Activated CD4-positive, alpha-beta memory T cell treated with anti-CD3 and anti-CD28 coated beads for 36 hours (primary cell): Measurements from ENCODE around the gene RAB44. TPM values are rescaled to one million over a fixed set of nuclear protein-coding genes. Genes with fewer than 3 reads are reported as not detected.

Experiments used
- CTCF ChIA-PET: fragments of 350-600 bp; sonication (Branson Sonifier 250); formaldehyde crosslinking; loops from one replicate; lab custom pipeline; 2021; ENCODE audit warnings: antibody characterized with exemption, inconsistent platforms; lab: Charles Lee
- POLR2A ChIA-PET: fragments of 350-600 bp; sonication (Branson Sonifier 250); formaldehyde crosslinking; loops from one replicate; lab custom pipeline; 2021; ENCODE audit warnings: antibody characterized with exemption; lab: Charles Lee
- DNase-seq: peaks from one replicate; pipeline ENCODE4 v3.0.0-alpha.2; 2020
- H3K27ac Mint-ChIP-seq: one replicate; pipeline ENCODE4 v1.8.0; 2021; ENCODE audit warnings: mixed read lengths
- H3K27me3 Mint-ChIP-seq: one replicate; pipeline ENCODE4 v1.8.0; 2021; ENCODE audit warnings: mixed read lengths
- H3K36me3 Mint-ChIP-seq: one replicate; pipeline ENCODE4 v1.8.0; 2021; ENCODE audit warnings: mixed read lengths
- H3K4me1 Mint-ChIP-seq: one replicate; pipeline ENCODE4 v1.8.0; 2021; ENCODE audit warnings: low read depth, mixed read lengths
- H3K4me3 Mint-ChIP-seq: one replicate; pipeline ENCODE4 v1.8.0; 2021; ENCODE audit warnings: mild to moderate bottlenecking, mixed read lengths
- H3K9me3 Mint-ChIP-seq: one replicate; pipeline ENCODE4 v1.8.0; 2021; ENCODE audit warnings: mixed read lengths
- intact Hi-C: fragments of 100-400 bp; cut with micrococcal nuclease; formaldehyde crosslinking; loops from one replicate; pipeline ENCODE4 v1.15.1; 2023
- total RNA-seq, 2 experiments: library from RNA; stranded (reverse); gene quantifications; one replicate each; pipeline ENCODE4 v1.2.3, GENCODE V29; 2021

Gene RAB44
- total RNA-seq, 2 experiments from 2014 or later = 0.05 TPM

GRCh38 chr6:36751833-36752186 lies 54.2 kb downstream of the RAB44 start:
- Mint-ChIP-seq H3K27ac (no peak overlapping the region), H3K4me1 (peaks cover 51% of the 10 kb centered on the region), H3K9me3 (peaks cover 16% of the 10 kb centered on the region), H3K4me3 (no peak overlapping the region), H3K27me3 (no peaks in the 10 kb centered on the region), H3K36me3 (peaks cover 3% of the 10 kb centered on the region)
- ChIA-PET CTCF (interaction anchor here (1.1 to 3.3 kb wide), 5 partner anchors 8 to 128 kb away, joined by 3 to 12 read pairs (median 5); no protein-coding TSS in a partner anchor), POLR2A (interaction anchor here (1.0 kb wide), 1 partner anchor 73 kb away, joined by 3 read pairs; no protein-coding TSS in a partner anchor)
- intact Hi-C loops = loop anchor here (2.0 to 10.0 kb wide), 2 partner anchors 17 to 453 kb away; no protein-coding TSS in a partner anchor
- no peak for DNase-seq

DNA sequence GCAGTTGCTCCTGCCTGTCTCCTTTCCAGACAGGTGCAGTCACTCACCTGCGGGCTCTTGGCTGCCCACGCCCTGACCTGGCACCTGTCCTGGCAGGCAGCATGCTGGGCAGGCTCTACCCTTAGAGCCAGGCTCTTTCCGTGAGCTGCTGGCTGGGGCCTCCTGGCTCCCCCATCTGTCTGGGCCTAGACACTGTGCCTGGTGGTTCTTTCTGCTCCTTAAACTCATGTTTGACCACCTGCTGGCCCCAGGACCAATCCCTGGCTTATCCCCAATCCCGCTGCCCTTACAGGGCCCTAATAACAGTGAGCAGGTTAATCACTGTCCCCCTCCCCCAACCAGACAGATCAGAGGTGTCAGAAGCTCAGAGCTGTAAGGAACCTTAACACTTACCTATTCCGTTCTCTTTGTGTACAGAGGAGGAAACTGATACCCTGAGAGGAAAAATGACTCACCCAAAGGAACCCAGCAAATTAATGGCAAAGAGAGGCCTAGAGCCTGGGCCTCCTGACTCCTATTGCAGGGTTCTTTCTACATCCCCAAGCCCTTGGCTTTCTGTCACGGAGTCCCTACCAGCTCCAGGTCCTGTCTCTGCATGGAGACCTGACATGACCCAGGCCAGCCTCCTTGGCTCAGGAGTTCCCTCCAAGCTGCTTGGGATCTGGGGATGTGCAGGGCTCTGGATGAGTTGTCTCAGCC lies 54.7 kb downstream of the RAB44 start:
- peaks cover 16% of the 10 kb centered on the region for H3K9me3 Mint-ChIP-seq
- POLR2A ChIA-PET = interaction anchor here (1.0 kb wide), 1 partner anchor 73 kb away, joined by 3 read pairs; no protein-coding TSS in a partner anchor
- intact Hi-C loops = loop anchor here (2.0 to 10.0 kb wide), 2 partner anchors 18 to 452 kb away; no protein-coding TSS in a partner anchor
- peaks cover 56% of the 10 kb centered on the region for H3K4me1 Mint-ChIP-seq
- CTCF ChIA-PET = interaction anchor here (0.8 to 3.3 kb wide), 5 partner anchors 7 to 266 kb away, joined by 3 to 12 read pairs (median 4); no protein-coding TSS in a partner anchor
- H3K27ac Mint-ChIP-seq = peak overlapping the region; percentile 59
- no peak overlapping the region for H3K4me3 Mint-ChIP-seq
- H3K27me3 Mint-ChIP-seq = no peaks in the 10 kb centered on the region
- H3K36me3 Mint-ChIP-seq = peaks cover 3% of the 10 kb centered on the region
- peak; percentile 40 for DNase-seq

DNA sequence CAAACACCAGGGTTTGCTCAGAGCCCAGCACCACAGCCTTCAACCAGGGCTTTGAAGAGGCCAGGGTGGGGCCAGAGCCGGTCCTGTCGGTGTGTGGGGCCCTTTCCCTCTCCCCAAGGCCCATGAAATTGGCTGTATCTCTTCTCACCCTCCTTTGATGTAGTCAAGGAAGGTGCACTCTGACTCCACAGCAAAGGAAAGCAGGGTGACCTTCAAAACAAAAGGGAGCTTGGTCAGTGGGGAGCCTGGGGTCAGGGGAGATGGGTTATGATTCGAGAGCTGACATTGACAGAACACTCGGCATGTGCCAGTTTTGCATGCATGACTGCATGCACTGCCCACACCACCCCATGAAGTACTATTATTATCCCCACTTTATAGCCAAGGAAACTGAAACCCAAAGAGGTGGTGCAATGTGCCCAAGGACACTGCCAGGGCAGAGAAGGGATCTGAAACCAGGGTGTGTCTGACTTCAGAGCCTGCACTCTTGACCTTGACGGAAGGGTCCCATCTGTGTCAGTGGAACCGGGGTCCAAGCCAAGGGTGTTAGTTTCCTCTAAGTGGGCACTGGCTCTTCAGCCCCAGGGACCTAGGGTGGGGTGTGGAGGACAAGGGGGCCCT lies 55.4 kb downstream of the RAB44 start:
- ChIA-PET POLR2A (interaction anchor here (1.0 to 1.9 kb wide), 4 partner anchors 73 to 155 kb away, joined by 3 to 13 read pairs (median 4); partner anchors contain the start of gene CDKN1A), CTCF (interaction anchor here (0.6 to 9.6 kb wide), 10 partner anchors 7 to 774 kb away, joined by 3 to 106 read pairs (median 4); no protein-coding TSS in a partner anchor)
- intact Hi-C loops = loop anchor here (2.0 to 10.0 kb wide), 2 partner anchors 18 to 452 kb away; no protein-coding TSS in a partner anchor
- Mint-ChIP-seq H3K27ac (peak overlapping the region; percentile 21), H3K4me1 (peaks cover 59% of the 10 kb centered on the region), H3K36me3 (peaks cover 3% of the 10 kb centered on the region), H3K27me3 (no peaks in the 10 kb centered on the region), H3K4me3 (no peak overlapping the region), H3K9me3 (peaks cover 16% of the 10 kb centered on the region)
- DNase-seq = no peak

GRCh38 chr6:36753671-36754405 lies 56.2 kb downstream of the RAB44 start:
- H3K27me3 Mint-ChIP-seq = no peaks in the 10 kb centered on the region
- H3K27ac Mint-ChIP-seq = peak overlapping the region; percentile 48
- ChIA-PET CTCF (interaction anchor here (0.6 to 9.6 kb wide), 7 partner anchors 12 to 775 kb away, joined by 3 to 106 read pairs (median 6); no protein-coding TSS in a partner anchor), POLR2A (interaction anchor here (1.2 to 1.9 kb wide), 3 partner anchors 74 to 156 kb away, joined by 4 to 13 read pairs (median 5); partner anchors contain the start of gene CDKN1A)
- H3K4me1 Mint-ChIP-seq = peaks cover 64% of the 10 kb centered on the region
- intact Hi-C loops = loop anchor here (2.0 to 10.0 kb wide), 4 partner anchors 19 to 451 kb away; no protein-coding TSS in a partner anchor
- H3K36me3 Mint-ChIP-seq = no peaks in the 10 kb centered on the region
- H3K4me3 Mint-ChIP-seq = no peak overlapping the region
- H3K9me3 Mint-ChIP-seq = peaks cover 9% of the 10 kb centered on the region
- no peak for DNase-seq

DNA sequence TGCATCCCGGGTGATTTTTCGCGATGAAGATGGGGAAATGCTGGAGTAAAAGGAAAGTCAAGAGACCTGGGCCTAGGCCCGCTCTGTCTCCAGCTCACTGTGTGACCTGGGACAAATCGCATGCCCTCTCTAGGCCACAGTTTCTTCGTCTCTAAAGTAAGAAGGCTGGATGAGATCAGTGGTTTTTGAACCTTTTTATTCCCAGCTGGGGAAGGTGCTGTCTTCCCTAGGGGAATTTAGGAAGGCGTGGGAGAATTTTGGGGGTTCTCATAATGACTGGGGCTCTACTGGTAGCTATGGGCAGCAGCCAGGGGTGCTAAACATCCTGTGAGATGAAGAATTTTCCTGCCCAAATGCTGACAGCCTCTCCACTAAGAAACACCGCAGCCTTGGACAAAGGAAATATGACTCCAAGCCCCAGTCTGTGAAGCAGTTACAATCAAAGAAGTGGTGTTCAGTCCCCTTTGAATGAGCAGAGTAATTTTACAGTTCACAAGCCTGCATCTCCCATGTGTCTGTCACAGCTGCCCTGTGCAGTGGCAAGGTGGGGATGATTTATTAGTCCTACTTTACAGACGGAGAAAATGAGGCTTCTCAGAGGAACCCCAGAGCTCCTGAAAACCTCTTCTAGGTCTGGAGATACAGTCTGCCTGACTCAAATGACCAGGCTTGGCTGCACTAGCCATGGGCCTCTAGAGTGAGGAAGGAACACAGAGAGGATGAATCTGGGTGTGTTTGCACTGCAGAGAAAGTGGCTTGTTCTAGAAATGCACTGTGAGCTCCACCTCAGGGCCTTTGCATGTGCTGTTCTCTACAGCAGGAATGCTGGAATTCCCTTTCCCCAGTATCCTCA lies 57.2 kb downstream of the RAB44 start:
- Mint-ChIP-seq H3K36me3 (no peaks in the 10 kb centered on the region), H3K9me3 (peaks cover 9% of the 10 kb centered on the region), H3K27ac (peak overlapping the region; percentile 87), H3K4me1 (peaks cover 66% of the 10 kb centered on the region), H3K4me3 (peak overlapping the region; percentile 54), H3K27me3 (no peaks in the 10 kb centered on the region)
- CTCF ChIA-PET = interaction anchor here (0.6 to 9.6 kb wide), 11 partner anchors 9 to 453 kb away, joined by 3 to 106 read pairs (median 6); no protein-coding TSS in a partner anchor
- DNase-seq = no peak
- POLR2A ChIA-PET = interaction anchor here (1.4 to 1.9 kb wide), 4 partner anchors 9 to 76 kb away, joined by 3 to 13 read pairs (median 6); partner anchors contain the start of gene CDKN1A
- intact Hi-C loops = loop anchor here (1.0 to 10.0 kb wide), 7 partner anchors 28 to 450 kb away; partner anchors contain the start of genes KCTD20 and PXT1

GRCh38 chr6:36755435-36756348 lies 58.1 kb downstream of the RAB44 start:
- intact Hi-C loops = loop anchor here (1.0 to 10.0 kb wide), 7 partner anchors 29 to 449 kb away; partner anchors contain the start of genes KCTD20 and PXT1
- DNase-seq = peak; percentile 89
- Mint-ChIP-seq H3K27me3 (no peaks in the 10 kb centered on the region), H3K4me1 (peaks cover 66% of the 10 kb centered on the region), H3K4me3 (peak overlapping the region; percentile 54), H3K27ac (peak overlapping the region; percentile 87), H3K36me3 (no peaks in the 10 kb centered on the region), H3K9me3 (peaks cover under 1% of the 10 kb centered on the region)
- CTCF ChIA-PET = interaction anchor here (0.6 to 9.6 kb wide), 14 partner anchors 8 to 454 kb away, joined by 3 to 106 read pairs (median 4); no protein-coding TSS in a partner anchor
- POLR2A ChIA-PET = interaction anchor here (1.4 to 1.9 kb wide), 4 partner anchors 8 to 77 kb away, joined by 3 to 8 read pairs (median 6); partner anchors contain the start of gene CDKN1A

- peaks cover 61% of the 10 kb centered on the region for H3K4me1 Mint-ChIP-seq
Measured at GRCh38 chr6:36756786-36757185, 59.2 kb downstream of the RAB44 start.

GRCh38 chr6:36757206-36757605 lies 59.6 kb downstream of the RAB44 start:
- Mint-ChIP-seq H3K4me1 (peaks cover 57% of the 10 kb centered on the region), H3K4me3 (no peak overlapping the region)
- POLR2A ChIA-PET = interaction anchor here (1.1 to 1.7 kb wide), 3 partner anchors 15 to 79 kb away, joined by 3 to 8 read pairs (median 4); partner anchors contain the start of gene CDKN1A

More at GRCh38 chr6:36756786-36757185, 59.2 kb downstream of the RAB44 start:
- intact Hi-C loops = loop anchor here (5.0 to 10.0 kb wide), 3 partner anchors 156 to 448 kb away; partner anchors contain the start of genes KCTD20 and PXT1
- DNase-seq = no peak
- CTCF ChIA-PET = interaction anchor here (1.2 to 9.6 kb wide), 6 partner anchors 12 to 453 kb away, joined by 3 to 106 read pairs (median 13); no protein-coding TSS in a partner anchor
- peak overlapping the region; percentile 87 for H3K27ac Mint-ChIP-seq
- no peaks in the 10 kb centered on the region for H3K9me3 Mint-ChIP-seq
- H3K4me3 Mint-ChIP-seq = no peak overlapping the region
- POLR2A ChIA-PET = interaction anchor here (1.3 to 1.9 kb wide), 3 partner anchors 15 to 78 kb away, joined by 3 to 8 read pairs (median 6); partner anchors contain the start of gene CDKN1A
- no peaks in the 10 kb centered on the region for H3K36me3 Mint-ChIP-seq
- H3K27me3 Mint-ChIP-seq = no peaks in the 10 kb centered on the region

DNA sequence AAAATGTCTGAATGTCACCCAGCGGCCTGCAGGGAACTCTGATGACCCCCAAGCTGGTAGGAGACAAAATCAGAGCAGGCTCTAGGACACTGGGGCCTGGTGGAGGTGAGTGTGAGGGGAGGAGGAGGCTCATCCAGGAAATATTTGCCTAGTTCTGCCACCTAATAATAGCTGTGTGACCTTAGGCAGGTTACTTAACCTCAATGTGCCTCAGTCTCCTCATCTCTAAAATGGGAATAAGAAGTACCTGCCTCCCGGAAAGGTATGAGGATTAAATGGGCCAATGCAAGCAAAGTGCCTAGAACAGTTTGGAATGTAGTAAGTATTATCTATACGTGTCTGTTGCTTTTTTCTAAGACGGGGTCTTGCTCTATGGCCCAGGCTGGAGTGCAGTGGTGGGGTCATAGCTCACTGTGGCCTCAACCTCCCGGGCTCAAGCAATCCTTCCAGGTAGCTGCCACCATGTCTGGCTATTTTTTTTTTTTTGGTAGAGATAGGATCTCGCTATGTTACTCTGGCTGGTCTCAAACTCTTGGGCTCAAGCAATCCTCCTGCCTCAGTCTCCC lies 60.4 kb downstream of the RAB44 start:
- Mint-ChIP-seq H3K9me3 (no peaks in the 10 kb centered on the region), H3K4me3 (no peak overlapping the region), H3K27ac (no peak overlapping the region), H3K36me3 (no peaks in the 10 kb centered on the region), H3K27me3 (no peaks in the 10 kb centered on the region), H3K4me1 (peaks cover 49% of the 10 kb centered on the region)
- CTCF ChIA-PET = interaction anchor here (0.6 to 9.6 kb wide), 23 partner anchors 10 to 335 kb away, joined by 3 to 106 read pairs (median 9); partner anchors contain the start of genes CDKN1A, PPIL1 and RAB44
- intact Hi-C loops = loop anchor here (2.0 to 10.0 kb wide), 4 partner anchors 154 to 447 kb away; partner anchors contain the start of genes KCTD20 and PXT1
- DNase-seq = no peak
- POLR2A ChIA-PET = interaction anchor here (0.8 to 1.1 kb wide), 2 partner anchors 80 to 157 kb away, joined by 3 to 4 read pairs; partner anchors contain the start of gene CDKN1A

More at GRCh38 chr6:36757206-36757605, 59.6 kb downstream of the RAB44 start:
- Mint-ChIP-seq H3K27me3 (no peaks in the 10 kb centered on the region), H3K36me3 (no peaks in the 10 kb centered on the region), H3K27ac (peak overlapping the region; percentile 31), H3K9me3 (no peaks in the 10 kb centered on the region)
- peak; percentile 66 for DNase-seq
- CTCF ChIA-PET = interaction anchor here (1.2 to 9.6 kb wide), 7 partner anchors 11 to 453 kb away, joined by 3 to 106 read pairs (median 59); partner anchors contain the start of gene CDKN1A
- intact Hi-C loops = loop anchor here (5.0 to 10.0 kb wide), 3 partner anchors 155 to 448 kb away; partner anchors contain the start of genes KCTD20 and PXT1
